ENCODE measurements around the gene ASAH2. TPM values are rescaled to one million over a fixed set of nuclear protein-coding genes. Genes with fewer than 3 reads are reported as not detected.

The ASAH2 gene
- total RNA-seq, 1 experiment from 2014 or later: 10.7 TPM

DNA sequence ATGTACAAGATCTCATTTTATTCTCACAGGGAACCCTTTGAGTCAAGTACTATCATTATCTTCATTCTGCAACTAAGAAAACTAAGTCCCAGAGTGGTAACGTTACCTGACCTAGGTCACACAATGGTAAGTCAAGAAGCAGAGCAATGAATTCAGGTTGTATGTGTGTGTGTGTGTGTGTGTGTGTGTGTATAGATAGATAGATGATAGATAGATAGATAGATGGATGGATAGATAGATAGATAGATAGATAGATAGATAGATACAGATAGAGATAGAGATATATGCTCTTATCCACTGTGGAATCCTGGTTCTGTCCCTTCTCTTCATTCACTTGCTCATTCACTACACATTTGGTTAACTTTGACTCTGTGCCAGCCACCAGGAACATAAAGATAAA lies 29.8 kb downstream of the ASAH2 start:
- Histone ChIP-seq H4K20me1 (ENCODE audit: insufficient read depth) (no peaks in the 10 kb centered on the region), H3K36me3 (ENCODE audit: control insufficient read depth in 1 of 2, insufficient read depth in 2 of 2, low read length in 2 of 2) (no peaks in the 10 kb centered on the region), H3K4me1 (ENCODE audit: control insufficient read depth in 1 of 2, insufficient read depth in 2 of 2, low read length in 2 of 2) (peaks cover 0 to 5% of the 10 kb centered on the region in 2 experiments; a peak in 1 of 4 replicates), H3K79me2 (ENCODE audit: insufficient read depth, low read length) (no peaks in the 10 kb centered on the region), H3K4me2 (ENCODE audit: low read length) (no peak overlapping the region), H3K27me3 (ENCODE audit: insufficient read depth, low read length) (no peaks in the 10 kb centered on the region), H3K27ac (ENCODE audit: low read depth, low read length) (no peak overlapping the region), H3K4me3 (replicated peaks in 1 of 2; ENCODE audit: low read depth in 1 of 2, low read length in 2 of 2) (no peak overlapping the region), H2AFZ (ENCODE audit: low read depth, low read length, poor library complexity, severe bottlenecking) (no peak overlapping the region), H3K9me3 (ENCODE audit: control insufficient read depth in 1 of 2, insufficient read depth in 1 of 2, low read depth in 1 of 2, low read length in 2 of 2) (no peaks in the 10 kb centered on the region), H3K9ac (ENCODE audit: low read length) (no peak overlapping the region), H3K9me2 (ENCODE audit: insufficient read depth) (no peaks in the 10 kb centered on the region)
- TF ChIP-seq EZH2phosphoT487 (IDR thresholded peaks at IDR 0.05; ENCODE audit: borderline replicate concordance) (no peak), CTCF (IDR thresholded peaks at IDR 0.05 in 2 of 3, conservative IDR thresholded peaks at IDR 0.05 in 1 of 3; ENCODE audit: borderline replicate concordance in 1 of 3, insufficient read depth in 1 of 3, low read depth in 2 of 3, low read length in 2 of 3) (no peak), TCF7L2 (IDR thresholded peaks at IDR 0.05; ENCODE audit: borderline replicate concordance, extremely low read depth, insufficient read depth, insufficient read length) (no peak), SIN3A (IDR thresholded peaks at IDR 0.05; ENCODE audit: low read depth) (no peak), ELF1 (IDR thresholded peaks at IDR 0.05; ENCODE audit: borderline replicate concordance, low read depth) (no peak), EZH2 (IDR thresholded peaks at IDR 0.05) (no peak), REST (IDR thresholded peaks at IDR 0.05; ENCODE audit: low read depth) (no peak), MAX (IDR thresholded peaks at IDR 0.05) (no peak), POLR2AphosphoS5 (IDR thresholded peaks at IDR 0.05; ENCODE audit: low read depth, low read length) (no peak), ZFX (IDR thresholded peaks at IDR 0.05) (no peak), SP1 (IDR thresholded peaks at IDR 0.05; ENCODE audit: low read depth) (no peak), POLR2A (IDR thresholded peaks at IDR 0.05; ENCODE audit: borderline replicate concordance, extremely low read depth, insufficient read depth, insufficient read length) (no peak), CEBPB (IDR thresholded peaks at IDR 0.05; ENCODE audit: low read depth) (no peak), FOSL1 (IDR thresholded peaks at IDR 0.05; ENCODE audit: low read depth) (no peak)
- TF ChIP-seq, protein P1, sequence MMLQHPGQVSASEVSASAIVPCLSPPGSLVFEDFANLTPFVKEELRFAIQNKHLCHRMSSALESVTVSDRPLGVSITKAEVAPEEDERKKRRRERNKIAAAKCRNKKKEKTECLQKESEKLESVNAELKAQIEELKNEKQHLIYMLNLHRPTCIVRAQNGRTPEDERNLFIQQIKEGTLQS (IDR thresholded peaks at IDR 0.05): no peak
- TF ChIP-seq, protein P2, sequence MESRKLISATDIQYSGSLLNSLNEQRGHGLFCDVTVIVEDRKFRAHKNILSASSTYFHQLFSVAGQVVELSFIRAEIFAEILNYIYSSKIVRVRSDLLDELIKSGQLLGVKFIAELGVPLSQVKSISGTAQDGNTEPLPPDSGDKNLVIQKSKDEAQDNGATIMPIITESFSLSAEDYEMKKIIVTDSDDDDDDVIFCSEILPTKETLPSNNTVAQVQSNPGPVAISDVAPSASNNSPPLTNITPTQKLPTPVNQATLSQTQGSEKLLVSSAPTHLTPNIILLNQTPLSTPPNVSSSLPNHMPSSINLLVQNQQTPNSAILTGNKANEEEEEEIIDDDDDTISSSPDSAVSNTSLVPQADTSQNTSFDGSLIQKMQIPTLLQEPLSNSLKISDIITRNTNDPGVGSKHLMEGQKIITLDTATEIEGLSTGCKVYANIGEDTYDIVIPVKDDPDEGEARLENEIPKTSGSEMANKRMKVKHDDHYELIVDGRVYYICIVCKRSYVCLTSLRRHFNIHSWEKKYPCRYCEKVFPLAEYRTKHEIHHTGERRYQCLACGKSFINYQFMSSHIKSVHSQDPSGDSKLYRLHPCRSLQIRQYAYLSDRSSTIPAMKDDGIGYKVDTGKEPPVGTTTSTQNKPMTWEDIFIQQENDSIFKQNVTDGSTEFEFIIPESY (IDR thresholded peaks at IDR 0.05; ENCODE audit: extremely low read depth, insufficient replicate concordance, low read length): no peak
- RAD21 ChIA-PET (ENCODE audit: low non-redundant PET in 1 of 2, low total read pairs in 2 of 2, uncharacterized antibody in 2 of 2, unreplicated experiment in 2 of 2): no interaction called here
- CTCF ChIA-PET: no interaction called here
- intact Hi-C loops (cut with micrococcal nuclease): no loop called here
- BruUV-seq (replicated peaks): no TSS peak
- no peak for DNase-seq (ENCODE audit: low read depth, low spot score)
- no peak for ATAC-seq
- POLR2A ChIA-PET: no interaction called here

Data from HCT116 (cell line).